IMR-90 (cell line): ENCODE results near the gene CFAP97D2.
"Not testable (repeated sequence)": the region's sequence is repeated elsewhere in the genome, so short reads cannot be mapped to it uniquely, and the experiment has no call there.

Experiments
- BHLHE40 ChIP-seq: fragments of 150-350 bp; IDR thresholded peaks from 2 replicates; pipeline ENCODE4 v1.6.1; 2016; ENCODE audit warnings: mild to moderate bottlenecking, low read depth, low read length
- CTCF ChIP-seq: conservative IDR thresholded peaks from 2 replicates; pipeline ENCODE4 v1.5.1; 2012; ENCODE audit warnings: mild to moderate bottlenecking, low read depth, low read length, improper control_type of control experiment
- FOS ChIP-seq: fragments of 150-350 bp; IDR thresholded peaks from 2 replicates; pipeline ENCODE4 v1.6.1; 2016; ENCODE audit warnings: low read depth, low read length

GRCh38 chr13:114158869-114159666, 20.0 kb upstream of the CFAP97D2 start:
- not testable (repeated sequence) for TF ChIP-seq CTCF, FOS, BHLHE40
